GM12874 (cell line): ENCODE data around the gene CDH8.

Experiments used
- TF ChIP-seq, protein P1 (sequence below): IDR thresholded peaks from 2 replicates; pipeline ENCODE4 v1.5.1; 2011; ENCODE audit warnings: low read depth, mild to moderate bottlenecking, control low read depth, low read length, moderate library complexity; ENCODE audit not compliant: insufficient read depth

The CDH8 gene

DNA sequence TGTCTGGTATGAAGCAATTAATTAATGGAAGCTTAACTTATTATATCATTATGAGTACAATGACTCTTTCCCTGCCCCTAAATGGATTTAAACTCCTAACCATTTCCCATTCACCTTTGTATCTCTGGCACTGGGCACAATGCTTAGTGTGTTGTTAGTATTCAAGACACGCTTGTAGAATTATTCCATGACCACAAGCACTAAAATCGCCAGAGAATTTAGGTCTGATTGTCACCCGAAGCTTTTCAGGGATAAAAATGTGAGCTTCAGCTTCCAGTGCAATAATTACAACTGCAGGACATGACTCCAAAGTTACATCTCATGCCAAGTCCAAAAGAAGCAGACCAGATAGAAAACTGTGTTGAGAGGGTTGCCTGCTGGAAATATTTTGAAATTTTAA lies 101.6 kb downstream of the CDH8 start:
- TF ChIP-seq, protein P1, sequence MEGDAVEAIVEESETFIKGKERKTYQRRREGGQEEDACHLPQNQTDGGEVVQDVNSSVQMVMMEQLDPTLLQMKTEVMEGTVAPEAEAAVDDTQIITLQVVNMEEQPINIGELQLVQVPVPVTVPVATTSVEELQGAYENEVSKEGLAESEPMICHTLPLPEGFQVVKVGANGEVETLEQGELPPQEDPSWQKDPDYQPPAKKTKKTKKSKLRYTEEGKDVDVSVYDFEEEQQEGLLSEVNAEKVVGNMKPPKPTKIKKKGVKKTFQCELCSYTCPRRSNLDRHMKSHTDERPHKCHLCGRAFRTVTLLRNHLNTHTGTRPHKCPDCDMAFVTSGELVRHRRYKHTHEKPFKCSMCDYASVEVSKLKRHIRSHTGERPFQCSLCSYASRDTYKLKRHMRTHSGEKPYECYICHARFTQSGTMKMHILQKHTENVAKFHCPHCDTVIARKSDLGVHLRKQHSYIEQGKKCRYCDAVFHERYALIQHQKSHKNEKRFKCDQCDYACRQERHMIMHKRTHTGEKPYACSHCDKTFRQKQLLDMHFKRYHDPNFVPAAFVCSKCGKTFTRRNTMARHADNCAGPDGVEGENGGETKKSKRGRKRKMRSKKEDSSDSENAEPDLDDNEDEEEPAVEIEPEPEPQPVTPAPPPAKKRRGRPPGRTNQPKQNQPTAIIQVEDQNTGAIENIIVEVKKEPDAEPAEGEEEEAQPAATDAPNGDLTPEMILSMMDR, result no peak

- TF ChIP-seq, protein P1, result no peak
Observed at GRCh38 chr16:61929776-61930175, 106.5 kb downstream of the CDH8 start.

GRCh38 chr16:61926766-61927165 lies 109.5 kb downstream of the CDH8 start:
- TF ChIP-seq, protein P1, result no peak

DNA sequence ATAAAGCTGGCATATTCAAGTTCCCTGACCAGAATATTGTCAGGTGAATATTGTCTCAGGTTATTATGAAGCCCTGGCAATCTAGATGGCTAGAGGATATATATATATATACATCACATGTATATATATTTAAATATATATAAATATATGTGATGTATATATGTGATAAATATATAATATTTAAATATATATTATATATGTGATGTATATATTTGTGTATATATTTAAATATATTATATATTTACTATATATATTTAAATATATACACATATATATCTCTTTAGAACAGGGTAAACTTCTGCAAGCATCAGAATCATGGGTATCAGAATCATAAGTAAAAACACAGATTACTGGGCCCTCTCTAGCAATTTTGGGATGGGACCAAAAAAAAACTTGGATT lies 112.6 kb downstream of the CDH8 start:
- TF ChIP-seq, protein P1, result no peak

DNA sequence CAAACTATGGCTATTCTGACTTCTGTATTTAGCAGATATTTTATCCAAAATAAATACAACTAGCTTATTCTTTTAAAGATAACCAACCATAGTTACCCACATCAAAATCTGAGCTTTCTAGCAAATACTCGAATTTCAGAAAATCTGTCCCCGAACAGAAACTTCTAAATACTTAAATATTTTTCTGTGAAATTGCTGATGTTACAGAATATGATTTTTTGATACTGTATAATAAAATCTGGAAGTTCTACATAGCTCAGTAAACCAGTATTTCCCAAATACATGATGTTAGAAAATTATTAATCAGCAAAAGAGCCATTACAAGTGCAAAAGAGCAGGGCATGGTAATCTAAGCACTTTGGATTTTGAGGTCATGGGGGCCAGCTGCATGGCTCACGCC lies 114.9 kb downstream of the CDH8 start:
- TF ChIP-seq, protein P1, result no peak

GRCh38 chr16:61915569-61915968 lies 120.7 kb downstream of the CDH8 start:
- TF ChIP-seq, protein P1, result no peak

- TF ChIP-seq, protein P1, result no peak
Observed at GRCh38 chr16:61909074-61909473, 127.2 kb downstream of the CDH8 start.

GRCh38 chr16:61908426-61908825 lies 127.8 kb downstream of the CDH8 start:
- TF ChIP-seq, protein P1, result no peak
